B cell (primary cell): ENCODE results near the gene C9orf72.

Experiments
- CTCF ChIP-seq: fragments of 200-600 bp; IDR thresholded peaks from one replicate; pipeline ENCODE4 v1.8.0; 2022; ENCODE audit warnings: antibody characterized with exemption, mild to moderate bottlenecking
- EZH2 ChIP-seq: IDR thresholded peaks from 2 replicates; pipeline ENCODE4 v1.6.1; 2012; ENCODE audit warnings: borderline replicate concordance, low read depth, mild to moderate bottlenecking, moderate library complexity, low read length; ENCODE audit not compliant: insufficient read depth, poor library complexity, severe bottlenecking

- no peak for TF ChIP-seq CTCF
- no peak for TF ChIP-seq EZH2
These were observed 55.3 kb downstream of the C9orf72 start for GRCh38 chr9:27518006-27518405.
